GM12878 (cell line): ENCODE data around the gene TMEM150B. TPM values are rescaled to one million over a fixed set of nuclear protein-coding genes. Genes with fewer than 3 reads are reported as not detected.

Experiments
- ATAC-seq: fragments of 200-7000 bp; cut with Tn5 transposase; 3 replicates; pipeline ENCODE4 v1.9.1; 2020; ENCODE audit warnings: mild to moderate bottlenecking, moderate library complexity
- BruUV-seq: library from RNA; stranded (reverse); fragments of 400-500 nt; replicated peaks from 2 replicates; lab custom pipeline; 2021; lab: Mats Ljungman, UMichigan
- CTCF ChIA-PET: fragments of 300-600 bp; sonication (Branson Sonifier 250); formaldehyde crosslinking; extraction: SDS; loops from one replicate; lab custom pipeline; 2021; ENCODE audit warnings: inconsistent platforms; lab: Yijun Ruan, JAX
- POLR2A ChIA-PET: fragments of 350-600 bp; formaldehyde crosslinking; extraction: SDS; loops from one replicate; lab custom pipeline; 2021; ENCODE audit warnings: inconsistent platforms; lab: Charles Lee
- RAD21 ChIA-PET: fragments of 300-600 bp; sonication (Branson Sonifier 250); formaldehyde crosslinking; loops from one replicate; lab custom pipeline; 2023; ENCODE audit warnings: antibody characterized with exemption; ENCODE audit not compliant: unreplicated experiment; lab: Charles Lee
- SMC1A ChIA-PET: fragments of 300-600 bp; sonication (Branson Sonifier 250); formaldehyde crosslinking; loops from one replicate; lab custom pipeline; 2023; ENCODE audit not compliant: unreplicated experiment, uncharacterized antibody; lab: Charles Lee
- DNase-seq: peaks from one replicate; pipeline ENCODE4 v3.0.0-alpha.2; 2011; ENCODE audit warnings: low read depth, low spot score
- FAIRE-seq: peaks from 3 replicates; lab custom pipeline; 2011; peaks lifted over from hg19 to GRCh38; lab: Jason Lieb, UNC
- H2AFZ ChIP-seq: 2 replicates; pipeline ENCODE4 v1.6.0; 2011; ENCODE audit warnings: low read depth, low read length, control low read depth; ENCODE audit not compliant: control insufficient read depth
- H3K27ac ChIP-seq: 2 replicates; pipeline ENCODE4 v1.5.1; 2011; ENCODE audit warnings: control low read depth; ENCODE audit not compliant: control insufficient read depth, insufficient read depth
- H3K27me3 ChIP-seq, 2 experiments: replicated peaks in 1 of 2; 2 replicates each; pipeline versions ENCODE4 v1.6.0 to v1.6.1; 2011; ENCODE audit warnings: low read length in 1 of 2; ENCODE audit not compliant: control insufficient read depth in 2 of 2, insufficient read depth in 2 of 2
- H3K36me3 ChIP-seq, 2 experiments: 2 replicates each; pipeline ENCODE4 v1.5.1; 2011; ENCODE audit warnings: low read length in 1 of 2; ENCODE audit not compliant: control insufficient read depth in 2 of 2, insufficient read depth in 2 of 2
- H3K4me1 ChIP-seq: 2 replicates; pipeline ENCODE4 v1.6.1; 2011; ENCODE audit warnings: mild to moderate bottlenecking, low read length, moderate library complexity, mixed read lengths; ENCODE audit not compliant: control insufficient read depth, insufficient read depth
- H3K4me2 ChIP-seq: 2 replicates; pipeline ENCODE4 v1.6.0; 2011; ENCODE audit warnings: control low read depth; ENCODE audit not compliant: control insufficient read depth, insufficient read depth
- H3K4me3 ChIP-seq: fragments of 200-600 bp; sonication (generic); 2 replicates; pipeline ENCODE4 v1.5.1; 2016
- H3K79me2 ChIP-seq: 2 replicates; pipeline ENCODE4 v1.6.0; 2011; ENCODE audit warnings: low read length; ENCODE audit not compliant: control insufficient read depth, insufficient read depth
- H3K9ac ChIP-seq: 2 replicates; pipeline ENCODE4 v1.8.0; 2011; ENCODE audit warnings: low read length, control low read depth, mixed read lengths; ENCODE audit not compliant: control insufficient read depth, insufficient read depth
- H3K9me3 ChIP-seq: replicated peaks from 3 replicates; pipeline ENCODE4 v1.5.1; 2011; ENCODE audit warnings: mild to moderate bottlenecking, low read length; ENCODE audit not compliant: control insufficient read depth, insufficient read depth
- H4K20me1 ChIP-seq: 2 replicates; pipeline ENCODE4 v1.6.0; 2011; ENCODE audit not compliant: control insufficient read depth, insufficient read depth
- ATF7 ChIP-seq: fragments of 450-650 bp; IDR thresholded peaks from 2 replicates; pipeline ENCODE4 v1.6.1; 2016; ENCODE audit warnings: low read depth, mild to moderate bottlenecking
- ESRRA ChIP-seq: IDR thresholded peaks from 2 replicates; pipeline ENCODE4 v1.6.1; 2012; ENCODE audit warnings: mild to moderate bottlenecking, low read length, improper control_type of control experiment
- GATAD2B ChIP-seq: fragments of 450-650 bp; conservative IDR thresholded peaks from 2 replicates; pipeline ENCODE4 v1.6.1; 2017; ENCODE audit warnings: low read depth, mild to moderate bottlenecking, moderate library complexity
- IKZF1 ChIP-seq: fragments of 450-650 bp; conservative IDR thresholded peaks from 2 replicates; pipeline ENCODE4 v1.6.1; 2017; ENCODE audit warnings: antibody characterized with exemption, mild to moderate bottlenecking
- LARP7 ChIP-seq: fragments of 450-650 bp; IDR thresholded peaks from 2 replicates; pipeline ENCODE4 v1.6.1; 2017; ENCODE audit warnings: mild to moderate bottlenecking
- RCOR1 ChIP-seq: conservative IDR thresholded peaks from 2 replicates; pipeline ENCODE4 v1.6.1; 2012; ENCODE audit warnings: low read depth, low read length, improper control_type of control experiment
- SUZ12 ChIP-seq: fragments of 200-600 bp; sonication (generic); IDR thresholded peaks from one replicate; pipeline ENCODE4 v1.6.1; 2018; ENCODE audit warnings: antibody characterized with exemption, mild to moderate bottlenecking; ENCODE audit not compliant: unreplicated experiment
- USF1 ChIP-seq: IDR thresholded peaks from 2 replicates; pipeline ENCODE4 v1.6.1; 2011; ENCODE audit warnings: borderline replicate concordance, low read depth, mild to moderate bottlenecking, moderate library complexity, mixed read lengths, low read length; ENCODE audit not compliant: insufficient read depth; ENCODE audit errors: extremely low read length
- USF2 ChIP-seq: IDR thresholded peaks from 2 replicates; pipeline ENCODE4 v1.6.1; 2011; ENCODE audit warnings: low read depth, low read length, improper control_type of control experiment, borderline replicate concordance
- ZNF217 ChIP-seq: fragments of 450-650 bp; IDR thresholded peaks from 2 replicates; pipeline ENCODE4 v1.6.1; 2017; ENCODE audit warnings: antibody characterized with exemption, mild to moderate bottlenecking
- WGBS: methylation state at CpG from one replicate; pipeline ENCODE4 v1.1.6; 2016; ENCODE audit warnings: low lambda C conversion rate; ENCODE audit not compliant: insufficient replicate concordance, insufficient coverage; ENCODE audit errors: missing lambda C conversion rate; 5-methylcytosine and 5-hydroxymethylcytosine counted together
- in situ Hi-C: fragments of 300-500 bp; cut with MboI; formaldehyde crosslinking; loops from 9 replicates; pipeline ENCODE4 v1.14.3; 2018; ENCODE audit warnings: mixed read lengths
- intact Hi-C: fragments of 100-400 bp; cut with micrococcal nuclease; formaldehyde crosslinking; loops from one replicate; pipeline ENCODE4 v1.14.2; 2022; ENCODE audit not compliant: unreplicated experiment
- polyA plus RNA-seq, 11 experiments: library from polyadenylated mRNA; depleted of rRNA in 4 of 11; unstranded in 6 of 11; stranded (reverse) in 5 of 11; fragments of >200 nt; fragmentation: Nextera tagmentation in 4 of 11; fragmentation: Illumina TruSeq in 1 of 11; extraction: Ambion mirVana in 4 of 11; extraction: Trizol in 1 of 11; gene quantifications; 1 replicate in 1 of 11; 2 replicates in 10 of 11; pipeline versions ENCODE4 v1.2.1 to v1.2.3, GENCODE V29; 2011 to 2016; ENCODE audit warnings: inconsistent platforms in 2 of 11, missing spikeins in 2 of 11, low read depth in 1 of 11
- total RNA-seq, 4 experiments: library from RNA; depleted of rRNA in 3 of 4; stranded (reverse); fragments of >200 nt in 3 of 4; fragmentation: Illumina TruSeq in 1 of 4; extraction: Trizol in 1 of 4; gene quantifications; 2 replicates each; pipeline versions ENCODE4 v1.2.1 to v1.2.3, GENCODE V29; 2013 to 2021

Gene TMEM150B
- total and polyA plus RNA-seq, 10 of the 15 experiments (the other 5 are each of a cell fraction or from before 2014, with no cell fraction given): 0.09 to 0.23 (median 0.18) TPM; not detected in 6

GRCh38 chr19:55284405-55285058 lies 40.6 kb downstream of the TMEM150B start (continued):
- TF ChIP-seq USF2 (no peak), ESRRA (no peak), SUZ12 (no peak)

GRCh38 chr19:55283548-55284377 lies 41.4 kb downstream of the TMEM150B start, which contains the start of gene BRSK1:
BRSK1 (plus strand) TSS chr19:55283997; CDS start chr19:55284443, 446 bp downstream.
- H4K20me1 ChIP-seq: no peaks in the 10 kb centered on the region
- ChIA-PET RAD21 (no interaction called here), SMC1A (no interaction called here), CTCF (interaction anchor here (4.6 kb wide), 1 partner anchor 18 kb away, joined by 14 read pairs; no protein-coding TSS in a partner anchor), POLR2A (interaction anchor here (1.1 kb wide), 1 partner anchor 11 kb away, joined by 3 read pairs; no protein-coding TSS in a partner anchor)
- H3K4me3 ChIP-seq: no peak within 1 kb of the TSS
- no peaks in the 10 kb centered on the region for H3K9me3 ChIP-seq
- in situ Hi-C loops (no loop called here), intact Hi-C loops (no loop called here)
- FAIRE-seq (no peak), ATAC-seq (no peak), DNase-seq (no peak)
- H2AFZ ChIP-seq: no peak within 1 kb of the TSS
- no peak within 1 kb of the TSS for H3K4me2 ChIP-seq
- no peaks in the 10 kb centered on the region for H3K36me3 ChIP-seq
- H3K27me3 ChIP-seq: no peaks in the 10 kb centered on the region; a peak in 1 of 4 replicates
- no peak within 1 kb of the TSS for H3K9ac ChIP-seq
- peaks cover 17% of the 10 kb centered on the region for H3K4me1 ChIP-seq
- H3K27ac ChIP-seq: no peak within 1 kb of the TSS
- BruUV-seq: no TSS peak
- WGBS: 5% methylated on average over 2 of the region's 44 CpGs
- no peaks in the 10 kb centered on the region; the same call in 1 of the 2 replicates for H3K79me2 ChIP-seq
- TF ChIP-seq USF1 (no peak), ZNF217 (no peak), LARP7 (no peak), IKZF1 (no peak), GATAD2B (no peak), RCOR1 (no peak), ATF7 (no peak)
